NCI-H146 treated with DMSO at 0.1 percent for 48 hours (cell line): ENCODE measurements around the gene PRRT1B.

Experiments used
- DNase-seq: peaks from one replicate; lab custom pipeline; 2025; ENCODE audit not compliant: unreplicated experiment; lab: John Stamatoyannopoulos, UW

The PRRT1B gene

DNA sequence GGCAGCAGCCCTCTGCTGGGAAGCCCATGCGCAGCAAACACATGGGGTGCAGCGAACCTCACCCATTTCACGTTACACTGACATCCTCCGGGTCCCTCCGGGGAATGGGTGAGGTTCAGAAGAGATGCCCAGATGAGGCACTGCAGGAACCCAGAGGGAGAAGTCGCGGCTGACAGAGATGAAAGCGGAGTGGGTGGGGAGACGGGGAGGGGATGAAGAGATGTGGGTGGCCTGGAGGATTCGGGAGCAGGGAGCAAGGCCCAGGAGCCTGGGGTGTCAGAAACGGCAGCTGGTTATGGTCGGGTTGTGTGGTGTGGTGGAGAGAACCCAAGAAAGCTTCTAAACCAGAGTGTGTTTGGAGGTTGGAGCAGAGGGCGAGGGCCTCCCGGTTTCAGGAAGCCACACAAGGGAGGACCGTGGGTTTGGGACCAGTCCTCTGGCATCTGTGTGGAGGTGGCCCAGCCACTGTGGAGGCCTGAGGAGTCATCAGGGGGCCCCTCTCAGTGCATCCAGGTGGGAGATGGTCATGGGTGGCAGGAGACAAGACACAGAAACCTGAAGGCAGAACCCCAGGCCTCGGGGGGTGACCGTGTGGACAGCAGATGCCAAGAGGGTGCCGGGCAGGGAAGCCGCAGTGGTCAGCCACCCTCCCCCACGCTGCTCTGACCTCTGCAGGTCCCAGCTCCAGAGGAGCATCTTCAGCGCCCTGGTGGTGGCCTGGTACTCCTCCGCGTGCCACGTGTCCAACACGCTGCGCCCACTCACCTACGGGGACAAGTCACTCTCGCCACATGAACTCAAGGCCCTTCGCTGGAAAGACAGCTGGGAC lies 22.9 kb upstream of the PRRT1B start:
- no peak for DNase-seq

DNA sequence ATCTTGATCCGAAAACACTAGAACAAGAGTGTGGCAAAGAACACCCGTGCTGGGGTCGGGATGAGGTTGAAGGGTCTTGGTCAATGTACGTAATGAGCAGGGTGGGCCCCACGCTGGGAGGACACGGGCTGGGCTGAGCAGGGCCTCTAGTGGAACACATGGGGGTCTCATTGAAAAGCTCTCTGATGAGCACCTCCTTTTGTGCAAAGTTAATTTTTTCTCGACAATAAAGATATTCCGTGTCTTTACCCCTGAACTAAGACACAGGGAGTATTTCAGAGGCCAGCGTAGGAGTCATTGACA lies 22.3 kb upstream of the PRRT1B start:
- DNase-seq = no peak

DNA sequence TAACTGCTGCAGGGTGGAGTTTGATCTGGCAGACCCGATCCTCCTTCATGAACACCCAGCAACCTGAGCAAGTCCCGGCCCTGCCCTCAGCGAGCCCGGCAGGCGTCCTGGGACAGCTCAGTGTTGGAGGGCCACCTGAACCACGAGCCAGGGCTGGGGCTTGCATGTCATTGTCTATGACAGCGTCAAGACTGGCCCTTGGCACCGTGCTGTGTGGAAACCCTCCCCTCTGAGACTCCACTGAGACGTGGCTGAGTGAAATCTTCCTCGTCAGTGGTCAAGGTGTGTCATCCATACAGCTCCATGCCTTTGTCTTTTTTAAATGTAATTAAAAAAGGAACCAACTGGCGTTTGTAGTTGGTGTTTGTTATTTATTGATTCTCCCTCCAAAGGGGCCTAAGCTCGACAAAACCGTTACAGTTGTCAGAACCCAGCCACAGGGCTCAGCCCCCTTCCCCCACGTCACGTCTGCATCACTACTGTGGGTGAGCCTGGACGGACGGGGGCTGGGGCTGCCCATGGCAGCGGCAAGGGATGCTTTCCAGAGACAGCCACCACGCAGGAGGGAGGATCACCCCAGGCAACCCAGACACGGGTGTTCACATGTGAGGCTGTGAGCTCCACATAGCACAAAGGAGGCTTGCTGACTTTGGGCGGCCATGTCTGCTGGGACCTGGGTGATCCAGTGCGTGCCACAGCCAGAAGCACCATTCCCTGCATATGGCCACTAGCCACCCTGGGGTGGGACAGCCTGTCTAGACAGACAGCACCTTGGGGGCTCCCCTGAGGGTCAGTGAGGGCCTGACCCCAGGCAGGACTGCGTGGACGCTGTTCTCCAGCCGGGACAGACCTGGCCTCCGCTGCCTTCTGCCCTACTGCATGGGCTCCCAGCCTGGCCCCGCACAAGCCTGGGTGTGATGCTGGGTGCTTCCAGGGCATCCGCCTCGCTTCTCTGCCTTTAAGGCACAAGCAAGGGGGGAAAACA lies 21.6 kb upstream of the PRRT1B start:
- no peak for DNase-seq

DNA sequence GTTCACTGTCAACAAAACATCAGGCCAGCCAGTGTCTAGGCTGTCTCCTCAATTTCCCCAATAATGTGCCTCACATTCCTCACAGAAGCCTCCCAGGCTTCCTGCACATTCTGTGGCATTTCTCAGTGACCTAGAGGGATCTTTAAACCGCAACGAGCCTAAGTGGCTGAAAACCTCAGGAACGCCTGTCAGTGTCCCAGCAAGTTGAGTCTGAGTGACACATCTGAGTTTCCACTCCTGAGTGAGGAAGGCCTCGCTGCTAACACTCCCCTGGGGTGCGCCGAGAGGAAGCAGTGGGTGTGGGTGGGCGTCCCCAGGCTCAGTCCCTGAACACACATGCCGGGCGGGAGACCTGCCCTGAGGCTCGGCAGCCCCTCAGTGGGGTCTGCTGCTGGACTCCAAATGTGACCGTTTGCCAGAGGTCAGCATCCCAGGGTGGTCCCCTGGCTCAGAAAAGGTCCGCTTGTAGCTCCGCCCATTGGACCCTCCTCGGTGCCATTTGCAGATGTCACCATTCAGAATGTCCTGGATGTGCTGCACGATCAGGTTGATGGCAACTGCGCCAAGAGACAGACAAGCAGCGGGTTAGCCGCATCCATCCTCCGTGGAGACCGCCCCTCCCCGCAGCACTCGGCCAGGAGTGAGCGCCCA lies 20.5 kb upstream of the PRRT1B start:
- DNase-seq = no peak

DNA sequence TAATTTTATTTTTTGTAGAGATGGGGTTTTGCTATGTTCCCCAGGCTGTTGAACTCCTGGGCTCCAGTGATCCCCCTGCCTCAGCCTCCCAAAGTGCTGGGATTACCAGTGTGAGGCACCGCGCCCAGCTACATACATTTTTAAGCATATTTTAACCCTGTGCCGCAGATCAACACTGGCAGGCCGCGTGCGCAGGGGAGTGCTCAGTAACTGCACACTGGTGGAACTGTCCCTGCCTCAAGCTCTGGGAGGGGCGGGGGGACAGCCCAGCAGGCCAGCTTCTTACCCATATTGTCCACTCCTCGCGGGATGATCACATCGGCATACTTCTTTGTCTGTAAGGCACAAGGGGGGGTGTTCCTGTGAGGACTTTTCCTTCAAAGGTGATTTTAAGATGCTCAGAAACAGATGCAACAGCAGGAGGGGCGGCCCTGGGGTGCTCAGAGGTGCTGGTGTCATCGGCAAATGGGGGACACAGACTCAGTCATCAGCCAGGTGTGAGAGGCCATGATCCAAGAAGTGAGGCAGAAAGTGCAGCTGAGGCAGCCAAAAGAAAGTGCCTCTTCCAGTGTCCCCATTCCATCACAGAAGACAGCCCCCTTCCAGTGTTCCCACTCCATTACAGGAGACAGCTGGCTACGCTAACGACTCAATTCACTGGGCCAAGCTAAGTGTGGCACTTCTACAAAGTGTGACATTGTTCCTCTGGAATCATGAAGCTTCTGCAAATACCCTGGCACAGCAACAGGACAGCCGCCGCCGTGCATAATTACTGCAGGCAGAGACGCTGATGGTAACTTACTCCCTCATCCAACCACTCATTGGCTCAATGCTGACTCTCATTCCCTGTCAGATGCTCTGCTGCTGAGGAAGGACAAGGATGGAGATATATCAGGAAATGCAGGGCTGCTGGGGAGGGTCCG lies 19.4 kb upstream of the PRRT1B start:
- no peak for DNase-seq

DNA sequence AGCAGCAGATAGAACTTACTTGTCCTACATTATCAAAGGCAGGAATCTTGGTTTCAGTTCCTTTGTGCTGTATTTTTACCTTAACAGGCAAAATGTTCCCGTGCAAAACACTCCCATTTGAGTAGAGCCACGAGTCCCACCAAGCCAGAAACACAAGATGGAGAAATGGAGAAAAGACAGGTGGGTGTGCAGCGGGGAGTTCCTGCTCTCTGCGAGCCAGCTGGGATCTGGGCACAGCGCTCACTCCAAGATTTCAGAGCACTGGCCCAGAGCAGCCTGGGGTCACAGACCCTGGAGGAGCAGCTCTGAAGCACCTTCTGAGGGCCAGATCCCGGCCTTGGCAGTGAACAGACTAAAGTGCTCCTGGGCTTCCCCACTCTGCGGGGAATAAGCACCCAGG lies 17.1 kb upstream of the PRRT1B start:
- no peak for DNase-seq

DNA sequence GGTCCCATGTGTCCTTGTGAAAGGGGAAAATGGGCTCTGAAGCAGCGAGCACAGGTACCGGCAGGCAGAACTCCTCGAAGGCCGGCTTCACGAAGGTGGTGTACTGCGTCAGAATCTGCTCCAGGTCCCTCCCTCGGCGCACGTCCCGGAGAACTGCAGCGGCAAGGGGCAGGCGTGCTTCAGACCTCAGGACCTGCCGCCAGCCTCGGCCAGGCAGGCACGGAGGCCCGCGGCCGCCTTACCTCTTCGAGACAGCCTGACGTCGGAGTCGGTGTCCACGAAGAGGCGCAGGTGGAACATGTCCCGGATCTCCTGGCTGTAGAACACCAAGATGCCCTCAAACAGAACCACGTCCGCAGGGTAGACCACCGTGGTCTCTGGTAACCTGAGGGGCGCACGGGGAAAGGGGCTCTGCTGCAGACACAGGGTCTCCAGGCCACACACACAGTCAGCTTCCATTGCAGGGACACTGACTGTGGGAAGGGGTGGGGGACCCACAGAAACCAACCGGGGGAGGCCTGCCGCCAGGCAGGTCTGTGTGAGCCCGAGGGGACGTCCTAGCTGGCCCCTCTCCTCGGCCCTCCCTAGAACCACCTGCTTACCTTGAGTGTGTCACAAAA lies 16.3 kb upstream of the PRRT1B start:
- no peak for DNase-seq

DNA sequence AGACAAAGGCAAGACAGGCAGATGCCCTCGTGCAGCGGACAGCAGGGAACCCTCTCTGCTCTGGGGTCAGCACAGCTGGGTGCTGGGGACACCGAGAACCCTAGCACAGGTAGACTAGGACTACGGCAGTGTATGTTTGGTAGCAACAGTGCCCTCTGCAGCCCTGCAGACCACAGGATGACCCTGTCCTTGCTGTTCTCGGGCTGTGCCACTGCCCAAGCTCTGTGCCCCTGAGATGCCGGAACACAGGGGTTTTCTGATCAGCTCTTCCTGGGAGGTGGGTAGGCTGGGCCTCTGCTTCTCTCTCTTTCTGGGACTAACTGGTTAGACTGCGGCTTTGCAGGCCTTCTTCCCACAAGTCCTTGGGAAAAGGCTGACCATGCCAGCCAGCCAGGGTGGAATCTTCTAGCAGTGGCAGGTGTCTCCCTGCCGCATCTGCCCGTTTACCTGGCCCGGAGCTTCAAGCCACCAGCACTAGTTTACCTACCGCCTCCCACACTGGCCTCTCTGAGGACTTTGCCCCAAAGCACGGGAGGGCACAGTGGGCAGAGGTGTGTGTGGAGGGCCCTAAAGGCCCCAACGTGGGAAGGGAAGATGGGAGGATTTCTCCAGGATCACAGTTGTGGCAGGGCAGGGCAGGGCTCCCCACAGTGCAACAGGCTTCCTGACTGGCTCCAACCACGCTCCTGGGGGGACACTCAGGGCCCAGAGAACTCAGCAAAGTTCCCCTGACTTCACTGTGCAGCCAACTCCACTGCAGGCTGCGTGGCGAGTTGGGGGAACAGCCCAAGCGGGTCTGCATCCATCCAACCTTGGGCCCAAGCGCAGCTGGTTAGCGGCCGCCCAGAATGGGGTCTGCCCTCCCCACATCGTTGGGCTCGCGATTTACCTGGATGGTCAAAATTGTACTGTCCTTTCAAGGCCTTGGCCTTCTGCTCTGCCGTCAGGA lies 15.5 kb upstream of the PRRT1B start:
- DNase-seq = no peak

DNA sequence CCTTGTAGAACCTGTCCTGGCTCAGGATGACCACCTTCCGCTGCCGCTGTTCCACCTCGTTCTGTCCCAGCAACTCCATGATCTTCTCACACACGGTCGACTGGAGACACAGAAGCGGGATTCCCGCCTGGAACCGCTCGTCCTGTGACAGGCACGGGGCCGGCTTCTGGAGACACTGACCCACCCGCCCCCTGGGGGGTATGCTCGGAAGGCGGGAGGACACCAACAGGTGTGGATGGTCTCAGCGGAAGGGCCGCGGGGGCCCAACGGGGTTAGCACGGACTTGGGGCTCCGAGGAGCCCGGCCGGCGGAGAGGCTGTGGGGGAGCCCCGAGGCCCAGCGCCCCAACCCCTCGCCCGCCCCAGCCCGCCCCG lies 14.8 kb upstream of the PRRT1B start:
- DNase-seq = peak; percentile 0

DNA sequence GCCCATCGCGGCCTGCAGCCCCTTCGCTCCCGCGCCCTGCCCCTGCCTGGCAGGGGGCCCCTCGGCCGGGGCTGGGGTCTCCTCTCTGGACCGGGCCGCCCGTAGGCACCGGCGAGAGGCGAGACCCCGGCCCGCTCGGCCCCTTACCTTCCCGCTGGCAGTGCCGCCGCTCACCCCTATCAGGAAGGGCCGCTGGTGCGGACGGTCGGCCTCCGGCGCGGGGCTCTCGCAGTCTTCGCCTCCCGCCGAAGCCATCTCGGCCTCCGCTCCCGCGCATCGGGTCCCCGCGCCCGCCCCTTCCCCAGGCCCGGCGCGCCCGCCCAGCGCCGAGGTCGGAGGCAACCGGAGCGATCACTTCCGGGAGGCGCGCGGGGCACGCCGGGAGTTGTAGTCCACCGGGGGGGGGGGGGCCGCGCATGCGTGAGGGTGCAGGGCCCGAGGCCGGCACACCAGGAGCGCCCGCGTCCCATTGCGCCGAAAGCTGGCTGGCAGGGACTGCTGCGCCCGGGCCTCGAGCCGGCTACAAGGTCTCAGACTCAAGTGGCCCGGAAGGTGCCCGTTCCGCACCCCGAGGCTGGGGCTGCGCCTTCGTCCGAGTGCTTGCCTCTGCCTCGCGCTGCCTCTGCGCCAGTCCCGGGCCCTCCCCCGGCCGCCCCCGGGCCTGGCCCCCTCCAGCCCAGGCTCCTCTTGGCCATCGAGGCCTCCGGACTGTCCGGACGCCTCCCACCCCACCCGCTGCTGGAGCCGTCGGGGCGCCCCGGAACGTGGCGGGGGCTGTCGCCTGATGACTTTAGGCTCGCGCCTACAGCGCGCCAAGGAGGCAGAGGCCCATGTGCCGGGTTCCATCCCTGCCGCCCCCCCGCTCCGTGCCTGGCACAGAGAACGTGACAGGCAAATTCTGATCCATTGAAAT lies 14.1 kb upstream of the PRRT1B start, which contains the start of gene UCK1:
TSS of gene UCK1 (minus strand) at position 344 of the 913 bp plus-strand sequence. CDS start at position 255, 89 bp downstream.
- peak; percentile 56 for DNase-seq

DNA sequence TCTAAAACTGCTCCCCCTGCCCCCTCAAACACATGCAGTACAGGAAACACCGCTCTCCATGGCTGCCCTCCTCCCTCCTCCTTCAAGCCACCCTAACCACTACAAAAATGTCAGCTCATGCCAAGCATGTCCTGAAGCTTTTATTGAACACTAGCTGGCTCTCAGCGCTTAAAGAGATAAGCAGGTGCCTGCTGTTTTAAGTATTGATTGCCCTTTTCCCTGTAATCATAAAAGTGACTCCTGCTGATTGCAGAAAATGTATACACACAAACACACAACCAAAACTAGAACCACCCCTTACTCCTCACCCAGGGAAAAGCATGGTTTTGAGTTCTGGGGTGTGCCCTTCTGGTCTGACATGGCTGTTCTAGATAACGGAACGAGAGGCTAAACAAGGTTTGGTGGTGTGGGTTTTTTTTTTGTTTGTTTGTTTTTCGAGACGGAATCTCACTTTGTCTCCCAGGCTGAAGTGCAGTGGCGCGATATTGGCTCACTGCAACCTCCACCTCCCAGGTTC lies 10.5 kb upstream of the PRRT1B start:
- DNase-seq = peak; percentile 14

DNA sequence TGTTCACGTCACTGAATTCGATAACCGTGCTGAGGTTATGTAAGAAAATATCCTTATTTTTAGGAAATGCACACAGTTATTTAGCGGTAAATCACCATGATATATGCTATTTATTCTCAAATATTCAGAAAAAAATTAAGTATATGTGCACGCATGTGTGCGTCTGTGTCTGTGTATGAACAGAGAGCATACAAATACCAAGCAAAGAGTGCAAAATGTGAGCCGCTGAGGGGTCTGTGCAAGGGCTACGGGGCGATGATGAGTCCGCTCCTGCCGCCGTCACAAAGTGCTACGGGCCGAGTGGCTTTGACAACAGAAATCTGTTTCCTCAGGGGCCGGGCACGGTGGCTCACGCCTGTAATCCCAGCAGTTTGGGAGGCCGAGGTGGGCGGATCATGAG lies 7.4 kb upstream of the PRRT1B start:
- DNase-seq = no peak

DNA sequence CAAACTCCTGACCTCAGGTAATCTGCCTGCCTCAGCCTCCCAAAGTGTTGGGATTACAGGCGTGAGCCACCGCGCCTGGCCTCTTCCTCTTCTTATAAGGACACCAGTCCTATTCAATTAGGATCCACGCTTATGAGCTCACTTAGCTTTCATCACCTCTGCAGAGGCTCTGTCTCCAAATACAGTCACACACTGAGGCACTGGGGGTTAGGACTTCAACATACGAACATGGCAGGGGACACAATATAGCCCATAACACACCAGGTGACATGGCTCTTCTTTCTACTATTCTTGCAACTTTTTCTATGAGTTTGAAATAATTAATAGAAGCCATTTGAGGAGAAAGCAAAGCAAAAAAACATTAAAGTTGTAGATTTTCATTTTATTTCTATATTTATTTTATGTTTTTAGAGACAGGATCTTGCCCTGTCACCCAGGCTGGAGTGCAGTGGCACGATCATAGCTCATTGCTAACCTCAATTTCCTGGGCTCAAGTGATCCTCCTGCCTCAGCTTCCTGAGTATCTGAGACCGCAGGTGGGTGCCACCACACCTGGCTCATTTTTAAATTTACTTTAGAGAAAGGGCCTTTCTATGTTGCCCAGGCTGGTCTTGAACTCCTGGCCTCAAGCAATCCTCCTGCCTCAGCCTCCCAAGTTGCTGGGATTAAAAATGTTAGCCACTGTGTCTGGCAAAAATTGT lies 6.0 kb upstream of the PRRT1B start:
- no peak for DNase-seq

DNA sequence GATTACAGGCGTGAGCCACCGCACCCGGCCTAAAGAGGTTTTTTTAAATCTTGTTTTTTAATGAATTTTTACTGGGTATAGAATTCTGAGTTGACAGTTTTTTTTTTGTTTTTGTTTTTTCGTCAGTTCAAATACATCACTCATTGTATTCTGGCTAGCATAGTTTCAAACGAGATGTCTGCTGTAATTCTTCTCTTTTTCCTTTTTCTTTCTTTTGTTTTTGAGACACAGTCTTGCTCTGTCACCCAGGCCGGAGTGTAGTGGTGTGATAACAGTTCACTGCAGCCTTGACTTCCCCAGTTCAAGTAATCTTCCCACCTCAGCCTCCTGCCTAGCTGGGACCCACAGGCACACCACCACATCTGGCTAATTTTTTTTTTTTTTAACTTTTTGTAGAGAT lies 2.2 kb upstream of the PRRT1B start:
- no peak for DNase-seq

DNA sequence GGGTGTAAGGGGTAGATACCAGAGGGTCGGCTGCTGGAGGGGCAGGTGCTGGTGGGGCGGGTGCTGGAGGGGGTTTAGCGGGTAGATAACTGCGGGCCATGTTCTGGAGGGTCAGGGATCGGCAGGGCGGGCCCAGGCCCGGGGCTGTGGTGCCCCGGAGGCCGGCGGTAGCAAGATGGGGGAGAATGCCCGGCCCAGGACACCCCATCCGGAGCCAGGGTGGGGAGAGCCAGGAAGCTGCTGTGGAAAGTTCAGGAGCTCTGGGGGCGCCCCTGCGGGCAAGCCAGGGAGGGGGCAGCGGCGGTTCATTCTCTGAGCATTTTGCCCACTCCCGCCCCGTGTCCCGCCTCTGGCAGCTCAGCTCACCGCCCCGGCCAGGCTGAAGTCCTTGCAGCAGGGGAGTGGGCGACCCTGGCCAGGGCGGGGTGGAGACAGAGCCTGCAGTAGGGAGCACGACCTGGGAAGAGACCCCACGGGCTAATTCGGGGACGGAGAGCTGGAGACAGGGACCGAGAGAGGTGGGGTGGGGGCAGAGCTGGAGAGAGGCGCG lies 538 bp downstream of the PRRT1B start:
- no peak for DNase-seq

DNA sequence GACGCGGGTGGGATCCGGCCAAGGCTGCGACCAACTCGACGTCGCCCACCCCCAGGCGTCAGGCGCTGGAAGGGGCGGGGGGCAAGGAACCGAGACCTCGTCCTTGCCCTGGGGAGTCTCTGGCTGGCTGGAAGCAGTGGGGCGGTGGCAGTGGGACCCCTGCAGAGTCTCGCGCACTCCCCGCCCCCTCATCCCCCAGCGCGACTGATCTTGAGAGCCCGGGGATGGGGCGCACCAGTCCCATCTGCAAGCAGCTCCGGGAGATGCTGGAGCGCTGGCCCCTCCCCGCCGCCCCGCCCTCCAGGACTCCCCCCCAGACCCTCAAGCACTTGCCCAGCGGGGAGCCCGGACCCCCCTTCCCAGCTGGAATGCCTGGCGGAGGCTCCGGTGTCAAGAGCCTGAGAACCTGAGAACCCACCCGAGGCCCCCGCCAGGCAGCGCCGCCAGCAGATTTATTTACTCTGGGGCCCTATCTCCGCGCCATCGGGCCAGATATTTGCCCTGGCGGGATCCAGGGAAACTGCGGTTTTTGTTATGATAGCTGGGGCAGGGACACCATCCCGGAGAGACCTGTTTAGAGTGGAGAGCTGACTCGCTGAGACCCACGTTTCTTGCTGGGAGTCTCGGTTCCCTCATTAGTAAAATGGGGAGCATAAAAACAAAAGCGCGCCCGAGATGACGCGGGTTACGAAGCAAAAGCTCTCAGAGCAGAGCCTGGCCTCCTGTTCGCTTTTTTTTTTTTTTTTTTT lies 1.2 kb downstream of the PRRT1B start:
- DNase-seq = no peak
